Measurements from ENCODE around the gene ZNF22.

ZNF22 gene

GRCh38 chr10:44965651-44966097 is 35.0 kb upstream of the ZNF22 start:
- DNase-seq = no peak

DNA sequence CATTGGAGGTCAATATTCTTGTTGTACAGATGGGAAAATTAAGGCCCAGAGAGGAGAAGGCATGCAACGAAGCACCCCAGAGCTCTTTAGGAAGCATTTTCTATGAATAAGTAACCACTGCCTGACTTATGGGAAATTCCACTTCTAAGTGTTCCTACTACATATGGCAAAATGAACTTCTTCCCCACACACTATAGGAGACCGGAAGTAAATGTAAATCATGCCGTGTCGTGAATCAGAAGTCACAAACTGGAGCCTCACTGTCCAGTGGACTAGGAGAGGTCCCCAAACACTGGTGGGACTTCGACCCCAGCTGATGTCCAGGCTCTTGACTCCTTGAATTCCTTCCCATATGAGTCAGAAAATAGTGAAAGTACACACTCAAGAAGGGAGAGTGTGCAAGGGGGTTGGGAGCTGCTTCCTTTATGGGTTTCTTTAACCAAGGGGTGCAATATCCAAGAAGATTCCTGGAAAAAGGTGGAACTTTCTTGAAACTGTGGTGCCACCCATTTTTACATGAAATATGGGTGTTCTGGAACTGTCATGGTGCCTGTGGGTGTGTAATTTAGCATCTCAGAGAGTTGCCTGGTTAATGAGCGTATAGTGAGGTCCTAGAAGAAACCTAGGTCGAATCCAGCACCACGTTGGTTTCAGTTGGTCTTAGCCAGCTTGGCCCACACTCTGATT is 34.5 kb upstream of the ZNF22 start:
- DNase-seq = no peak

- DNase-seq = no peak
Observed at GRCh38 chr10:44966816-44967509, 33.8 kb upstream of the ZNF22 start.

GRCh38 chr10:44967616-44968015 is 33.1 kb upstream of the ZNF22 start:
- DNase-seq = no peak

DNA sequence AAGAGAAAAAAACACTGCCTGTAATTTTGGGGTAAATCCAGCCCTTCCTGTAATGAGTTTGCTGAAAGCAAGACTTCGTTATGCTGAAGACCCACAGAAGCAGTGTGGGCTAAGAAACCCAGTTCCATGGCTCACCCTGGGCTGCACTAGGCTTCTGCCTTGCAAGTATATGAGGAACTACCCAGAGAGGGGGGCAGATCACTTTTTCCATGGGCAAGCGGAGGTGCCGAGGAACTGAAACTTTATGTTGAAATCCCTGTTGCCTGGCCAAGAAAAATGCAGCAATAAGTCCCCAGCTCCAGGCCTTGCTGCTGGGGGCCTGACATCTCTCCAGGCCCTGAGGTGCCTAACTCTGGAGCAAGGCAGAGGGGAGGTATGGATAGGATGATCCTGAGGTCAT is 32.6 kb upstream of the ZNF22 start:
- no peak for DNase-seq

DNA sequence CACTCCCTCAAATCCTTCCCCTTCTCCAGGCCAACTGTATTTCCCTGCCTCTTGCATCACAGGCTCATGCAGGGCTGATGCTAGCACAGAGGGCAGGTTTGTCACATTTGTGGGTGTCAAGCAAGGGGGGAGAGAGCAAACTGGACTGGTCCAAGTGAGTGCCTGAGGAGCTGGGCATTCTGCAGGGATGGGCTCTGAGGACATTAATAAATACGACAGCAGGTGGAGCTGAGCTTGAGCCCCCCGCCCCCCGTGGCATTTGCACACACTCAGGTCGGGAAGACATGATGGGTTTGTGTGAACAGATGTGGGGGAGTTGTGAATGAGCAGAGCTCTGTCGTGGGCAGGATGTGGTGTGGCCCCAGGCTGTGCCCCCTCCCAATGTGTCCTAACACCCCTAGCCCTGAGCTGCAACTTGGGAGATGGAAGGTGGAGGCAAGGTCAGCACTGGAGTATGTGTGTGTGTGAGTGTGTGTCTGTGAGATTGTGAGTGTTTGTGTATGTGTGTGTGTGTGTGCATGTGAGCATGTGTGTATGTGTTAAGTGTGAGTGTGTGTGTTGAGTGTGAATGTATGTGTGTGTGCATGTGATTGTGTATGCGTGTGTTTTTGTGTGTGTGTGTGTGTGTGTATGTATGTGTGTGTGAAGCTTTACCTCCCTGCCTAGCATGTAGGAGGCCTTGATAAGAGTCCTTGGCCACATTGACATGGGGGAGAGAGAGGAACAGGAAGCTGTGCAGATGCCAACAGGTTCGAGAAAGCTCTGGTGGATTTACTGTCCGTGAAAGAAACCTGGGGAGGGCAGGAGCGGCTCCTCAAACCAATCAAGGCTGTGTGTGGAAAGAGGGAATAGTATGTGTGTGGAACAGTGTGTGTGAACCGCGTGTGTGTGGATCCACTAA is 32.0 kb upstream of the ZNF22 start:
- no peak for DNase-seq

- no peak for DNase-seq
Observed at GRCh38 chr10:44969854-44970253, 30.9 kb upstream of the ZNF22 start.

DNA sequence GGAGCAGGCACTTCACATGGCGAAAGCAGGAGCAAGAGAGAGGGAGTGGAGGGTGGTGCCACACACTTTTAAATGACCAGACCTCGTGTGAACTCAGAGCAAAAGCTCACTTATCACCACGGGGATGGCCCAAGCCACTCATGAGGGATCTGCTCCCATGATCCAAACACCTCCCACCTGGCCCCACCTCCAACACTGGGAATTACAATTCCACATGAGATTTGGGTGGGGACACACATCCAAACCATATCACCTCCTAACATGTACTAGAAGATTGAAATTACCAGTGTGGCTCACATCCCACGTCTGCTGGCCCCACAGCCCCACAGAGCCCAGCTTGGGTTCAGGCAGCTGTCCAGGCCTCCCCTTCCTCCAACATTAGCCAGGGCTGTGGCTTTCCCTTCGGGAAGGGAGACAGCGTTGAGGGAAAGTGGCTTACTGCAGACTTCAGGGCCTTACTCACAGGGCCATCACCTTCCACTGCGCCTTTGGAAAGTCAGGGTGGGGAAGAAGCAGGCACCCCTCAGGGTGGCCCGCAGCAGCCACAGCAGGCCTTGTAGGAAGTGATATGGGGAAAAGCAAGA is 29.8 kb upstream of the ZNF22 start:
- DNase-seq = no peak

DNA sequence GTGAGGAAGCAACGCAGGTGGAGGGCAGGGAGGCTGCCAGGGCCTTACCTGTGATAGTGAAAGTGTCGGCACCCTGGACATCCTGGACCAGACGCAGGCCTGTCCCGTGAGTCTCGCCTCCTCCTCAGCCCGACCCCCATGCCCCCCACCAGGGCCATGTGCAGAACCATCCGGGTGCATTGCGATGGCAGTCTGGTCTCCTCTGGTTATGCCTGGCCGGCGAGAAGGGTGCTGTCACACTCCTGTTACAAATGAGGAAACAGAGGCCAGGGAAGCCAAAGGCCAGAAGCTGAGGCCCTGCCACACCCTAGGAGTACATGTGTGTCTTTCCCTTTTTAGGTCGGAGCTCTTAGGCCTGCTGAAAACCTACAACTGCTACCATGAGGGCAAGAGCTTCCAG is 29.3 kb upstream of the ZNF22 start:
- no peak for DNase-seq

GRCh38 chr10:44971935-44972757 is 28.6 kb upstream of the ZNF22 start:
- DNase-seq = no peak

DNA sequence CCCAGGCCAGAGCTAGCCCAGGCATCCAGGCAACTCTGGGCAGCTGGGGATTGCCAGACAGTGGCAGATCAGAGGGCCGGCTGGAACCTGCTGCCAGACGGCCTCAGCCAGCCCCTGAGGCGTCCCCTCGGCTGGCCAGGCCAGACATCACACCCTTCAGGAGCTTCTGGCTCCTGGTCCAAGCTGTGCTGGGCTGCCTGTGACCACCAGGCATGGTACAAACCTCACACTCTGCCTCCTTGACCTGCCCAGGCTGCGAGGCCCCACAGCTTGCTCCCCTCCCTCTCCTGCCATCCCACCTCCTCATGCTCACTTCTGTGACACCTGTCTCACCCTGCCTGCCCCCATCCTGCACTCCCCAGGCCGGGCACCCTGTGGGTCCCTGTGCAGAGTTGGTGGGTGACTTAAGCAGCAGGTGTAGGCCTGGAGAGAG is 27.8 kb upstream of the ZNF22 start:
- no peak for DNase-seq

- DNase-seq = no peak
Observed at GRCh38 chr10:44973323-44974081, 27.2 kb upstream of the ZNF22 start.

DNA sequence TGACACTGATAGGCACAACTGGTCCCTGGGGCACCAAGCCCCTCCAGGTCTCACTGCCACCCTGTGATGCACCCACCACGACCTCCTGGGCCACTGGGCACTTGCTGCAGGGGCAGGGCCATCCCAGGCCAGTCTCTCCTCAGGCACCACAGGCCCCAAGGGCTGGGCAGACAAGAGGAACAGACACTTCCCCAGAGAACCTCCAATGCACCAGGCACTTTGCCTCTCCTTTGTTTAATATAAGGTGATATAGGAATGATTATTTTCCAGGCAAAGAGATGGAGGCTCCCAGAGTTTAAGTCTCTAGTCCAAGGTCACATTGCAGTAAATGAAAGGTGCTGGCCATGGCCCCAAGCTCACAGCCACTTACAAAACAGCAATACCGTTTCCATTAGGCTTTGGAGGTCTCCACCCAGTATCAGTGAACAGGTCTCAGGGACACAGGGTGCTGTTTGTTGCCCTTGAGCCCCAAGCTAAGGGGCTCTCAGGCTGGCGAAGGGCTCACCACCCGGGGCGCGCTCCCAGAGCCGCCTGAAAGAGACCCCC is 26.6 kb upstream of the ZNF22 start:
- no peak for DNase-seq

- peak; percentile 77 for DNase-seq
Observed at GRCh38 chr10:44974628-44975430, 25.9 kb upstream of the ZNF22 start.

DNA sequence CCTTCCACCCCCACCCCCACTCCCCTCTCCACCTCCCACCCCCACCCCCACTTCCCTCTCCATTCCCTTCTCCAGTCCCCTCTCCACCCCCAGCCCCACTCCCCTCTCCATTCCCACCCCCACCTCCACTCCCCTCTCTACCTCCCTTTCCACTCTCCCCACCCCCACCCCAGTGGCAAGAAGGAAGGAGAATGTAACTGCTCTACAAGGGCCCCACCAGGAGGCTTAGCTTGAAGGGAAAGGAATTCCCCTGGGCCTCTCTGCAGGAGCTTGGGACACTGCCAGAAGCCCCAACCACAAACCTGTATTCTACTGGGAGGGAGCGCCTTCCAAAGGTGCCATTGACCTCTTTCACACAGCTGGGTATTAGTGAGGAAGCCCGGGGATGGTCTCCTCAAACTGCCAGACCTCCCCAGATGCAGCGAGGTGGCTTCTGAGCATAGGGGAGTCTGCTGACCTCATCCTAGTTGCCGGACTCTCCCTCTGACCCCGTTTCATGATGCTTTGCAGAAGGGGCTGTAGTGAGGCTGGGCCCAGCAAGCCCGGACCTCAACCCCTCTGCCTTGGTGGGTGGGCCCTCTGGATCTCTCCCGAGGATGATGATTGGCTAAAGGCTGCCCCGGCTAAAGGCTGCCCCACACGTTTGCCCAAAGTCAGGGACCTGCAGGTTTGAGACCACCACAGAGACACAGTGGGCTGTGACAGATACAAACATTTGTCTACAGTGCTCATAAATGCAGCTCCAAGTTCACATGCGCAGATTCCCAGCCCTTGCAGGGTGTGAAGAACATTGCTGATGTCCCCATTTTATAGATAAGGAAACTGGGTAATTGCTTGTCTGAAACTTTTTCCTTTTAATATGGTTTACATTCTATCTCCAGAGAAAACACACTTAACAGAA is 25.0 kb upstream of the ZNF22 start:
- DNase-seq = no peak

- DNase-seq = no peak
Observed at GRCh38 chr10:44976352-44977198, 24.1 kb upstream of the ZNF22 start.

DNA sequence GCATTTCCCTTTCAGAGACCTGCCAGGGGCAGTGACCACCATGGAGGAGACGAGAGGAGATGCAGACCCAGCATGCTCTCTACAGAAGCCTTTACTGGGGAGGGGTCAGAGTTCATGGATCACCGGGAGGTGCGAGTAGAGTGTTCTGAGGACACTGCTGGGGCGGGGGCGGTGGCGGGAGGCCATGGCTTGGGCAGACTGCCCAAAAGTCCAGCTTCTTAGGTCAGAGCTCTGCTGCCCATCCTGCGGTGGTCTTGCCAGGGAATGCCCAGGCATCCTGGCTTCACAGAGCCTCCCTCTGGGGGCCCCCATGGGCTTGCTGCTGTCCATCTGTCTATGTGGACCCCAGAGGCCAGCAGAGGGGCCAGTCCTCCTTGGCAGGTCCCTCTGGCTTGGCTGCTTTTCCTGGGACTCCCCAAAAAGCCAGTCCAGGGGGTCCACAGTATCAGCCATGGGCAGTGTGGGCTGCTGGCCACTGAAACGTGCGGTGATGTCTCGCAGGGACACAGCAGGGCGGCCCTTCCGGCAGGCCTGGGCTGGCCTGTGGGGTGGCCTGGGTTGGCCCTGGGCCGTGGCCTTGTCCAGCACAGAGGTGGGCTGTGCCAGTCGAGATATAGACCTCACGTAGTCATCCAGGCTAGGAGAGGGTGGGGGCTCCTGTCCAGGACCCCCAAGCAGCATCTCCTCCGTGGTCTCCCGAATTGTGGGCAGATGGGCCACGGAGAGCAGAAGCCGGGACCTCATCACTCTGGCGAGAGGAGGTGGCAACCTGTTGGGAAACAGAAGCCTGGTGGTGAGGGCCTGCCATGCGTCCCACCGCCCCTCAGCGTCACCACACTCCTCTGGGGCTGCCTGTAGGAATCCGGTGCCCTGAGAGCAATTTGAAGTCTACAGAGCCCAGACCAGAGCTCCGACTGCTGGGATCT is 23.2 kb upstream of the ZNF22 start:
- no peak for DNase-seq
